GM18520 (cell line): ENCODE data around the gene LARP1.
"Not testable (repeated sequence)": the region's sequence is repeated elsewhere in the genome, so short reads cannot be mapped to it uniquely, and the experiment has no call there.

Experiments used
- ATAC-seq: cut with Tn5 transposase; IDR thresholded peaks from one replicate; pipeline ENCODE4 v1.9.1; 2021; ENCODE audit not compliant: unreplicated experiment

Gene LARP1

DNA sequence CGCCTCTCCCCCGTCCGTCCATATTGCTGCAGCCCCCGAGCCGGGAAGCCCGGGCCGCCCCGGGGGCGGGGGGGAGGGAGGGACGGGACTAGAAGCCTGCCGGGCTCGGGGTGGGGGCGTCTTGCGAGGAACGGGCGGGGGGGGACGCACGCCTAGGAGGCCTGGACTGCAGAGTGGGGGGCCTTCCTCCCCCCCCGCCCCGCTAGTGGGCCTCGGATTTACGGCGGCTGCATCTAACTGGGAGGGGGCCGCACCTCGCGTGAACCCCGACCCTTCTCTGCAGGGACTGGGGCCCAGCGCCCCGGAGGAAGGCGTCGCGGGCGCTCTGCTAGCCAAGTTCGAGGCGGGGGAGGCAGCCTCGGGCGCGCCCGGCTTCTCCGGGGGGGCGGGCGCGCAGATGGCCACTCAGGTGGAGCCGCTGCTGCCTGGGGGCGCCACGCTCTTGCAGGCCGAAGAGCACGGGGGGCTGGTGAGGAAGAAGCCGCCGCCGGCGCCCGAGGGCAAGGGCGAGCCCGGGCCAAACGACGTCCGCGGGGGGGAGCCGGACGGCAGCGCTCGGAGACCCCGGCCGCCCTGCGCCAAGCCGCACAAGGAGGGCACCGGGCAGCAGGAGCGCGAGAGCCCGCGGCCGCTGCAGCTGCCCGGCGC is at the start of gene LARP1:
Gene LARP1 (plus strand): TSS at position 17 of the 648 bp plus-strand sequence. CDS start 381 bp downstream, at position 398.
- no peak for ATAC-seq

DNA sequence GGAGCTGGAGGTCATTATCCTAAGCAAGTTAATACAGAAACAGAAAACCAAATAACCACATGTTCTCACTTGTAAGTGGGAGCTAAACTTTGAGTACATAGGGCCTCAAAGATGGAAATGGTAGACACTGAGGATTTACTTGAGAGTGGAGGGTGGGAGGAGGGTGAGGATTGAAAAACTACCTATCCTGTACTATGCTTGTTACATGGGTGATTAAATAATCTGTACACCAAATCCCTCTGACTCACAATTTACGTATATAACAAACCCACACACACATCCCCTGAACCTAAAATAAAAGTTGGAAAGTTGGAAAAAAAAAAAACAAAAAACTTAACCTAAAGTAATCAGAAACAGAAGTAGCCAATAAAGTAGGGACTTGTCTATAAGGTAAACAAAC is 48.8 kb upstream of the LARP1 start:
- ATAC-seq, result no peak

- no peak for ATAC-seq
Measured at GRCh38 chr5:154707641-154708040, 47.5 kb upstream of the LARP1 start.

GRCh38 chr5:154708207-154708606 is 47.0 kb upstream of the LARP1 start:
- no peak for ATAC-seq

DNA sequence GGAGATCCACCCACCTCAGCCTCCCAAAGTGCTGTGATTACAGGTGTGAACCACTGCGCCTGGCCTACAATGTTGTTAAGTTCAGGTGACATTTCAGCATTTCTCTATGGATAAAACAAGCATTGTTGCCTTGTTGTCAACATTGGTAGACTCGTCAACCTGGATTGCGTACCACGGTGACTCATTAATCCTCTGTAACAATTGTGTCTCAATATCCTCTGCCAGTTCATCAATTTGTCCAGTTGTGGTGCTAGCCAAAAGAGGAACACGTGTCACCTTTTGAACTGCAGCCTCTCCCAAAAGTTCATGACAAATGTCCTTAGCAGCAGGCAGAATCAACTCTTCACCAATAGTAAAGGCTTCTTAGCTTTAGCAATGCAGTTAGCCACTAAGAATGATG is 46.3 kb upstream of the LARP1 start:
- ATAC-seq, result no peak

DNA sequence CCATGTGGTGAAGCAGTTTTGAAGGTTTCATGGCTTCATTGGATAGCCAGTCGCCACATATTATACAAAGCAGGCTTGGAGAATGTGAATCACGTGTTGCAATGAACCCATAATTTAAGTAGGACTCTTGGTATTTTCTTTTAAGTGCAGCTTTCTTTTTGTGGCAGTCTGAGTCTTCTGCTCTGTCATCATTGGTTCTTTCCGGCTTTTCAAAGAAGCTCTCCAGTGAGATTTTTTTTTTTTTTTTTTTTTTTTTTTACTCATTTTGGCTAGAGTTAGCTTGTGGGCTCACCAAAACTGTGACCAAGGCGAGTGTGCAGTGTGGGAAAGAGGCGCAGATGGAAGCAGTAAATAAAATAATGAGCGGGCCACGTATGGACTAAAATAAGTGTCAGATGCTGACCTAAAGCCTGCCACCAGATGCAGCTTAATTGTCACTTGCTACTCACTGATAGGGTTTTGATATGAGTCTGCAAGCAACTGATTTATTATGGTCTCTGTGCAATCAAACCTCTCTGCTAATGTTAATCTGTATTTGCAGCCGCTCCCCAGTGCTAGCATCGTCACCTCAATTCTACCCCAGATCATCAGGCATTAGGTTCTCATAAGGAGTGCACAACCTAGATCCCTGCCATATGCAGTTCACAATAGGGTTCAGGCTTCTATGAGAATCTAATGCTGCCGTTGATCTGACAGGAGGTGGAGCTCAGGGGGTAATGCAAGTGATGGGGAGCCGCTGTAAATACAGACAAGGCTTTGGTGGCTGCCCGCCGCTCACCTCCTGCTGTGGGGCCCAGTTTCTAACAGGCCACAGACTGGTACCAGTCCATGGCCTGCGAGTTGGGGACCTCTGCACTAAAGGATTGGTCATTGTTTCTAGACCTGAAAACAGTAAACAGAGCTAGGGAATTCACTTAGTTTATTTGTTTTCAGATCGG is 45.5 kb upstream of the LARP1 start:
- no peak for ATAC-seq

DNA sequence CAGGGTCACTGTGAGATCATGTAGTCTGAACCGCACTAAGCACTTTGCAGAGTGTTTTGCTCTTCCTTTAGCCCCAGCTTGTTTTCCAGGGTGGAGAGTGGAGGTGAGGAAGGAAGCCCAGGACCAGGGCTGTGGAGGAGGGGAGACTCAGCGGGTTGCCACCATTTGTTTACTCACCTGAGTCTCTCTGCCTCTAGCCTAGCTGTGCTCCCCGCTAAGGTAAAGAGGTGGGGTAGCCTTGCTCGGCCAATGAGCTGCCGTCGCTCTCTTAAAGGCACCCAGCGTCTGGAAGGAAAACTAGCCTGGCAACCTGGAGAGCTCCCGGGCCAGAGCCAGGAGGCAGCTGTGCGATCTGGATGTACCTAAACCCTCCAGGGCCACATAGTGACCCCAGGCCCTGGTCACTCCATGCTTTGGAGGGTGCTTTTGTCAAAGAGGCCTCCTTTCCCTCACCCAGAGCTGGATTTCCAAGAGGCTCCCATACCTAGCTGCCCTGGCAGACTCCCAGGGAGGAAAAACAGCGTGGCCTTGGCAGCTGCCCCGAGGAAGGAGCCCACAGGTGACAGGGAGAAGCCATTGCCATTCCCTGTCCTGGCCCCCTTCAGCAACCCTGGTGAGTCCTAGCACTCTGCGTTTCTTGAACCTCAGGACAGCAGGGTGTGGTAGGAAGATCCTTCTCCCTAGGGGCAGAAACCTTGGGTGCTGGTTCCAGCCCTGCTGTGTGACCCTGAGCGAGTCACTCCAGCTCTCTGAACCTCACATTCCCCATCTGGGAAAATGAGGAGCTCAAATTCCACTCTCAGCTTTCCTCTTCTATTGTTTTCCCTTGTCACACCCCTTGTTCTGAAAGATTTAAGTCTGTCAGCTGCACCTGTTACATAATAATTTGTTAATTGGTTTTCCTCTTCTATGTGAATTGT is 42.4 kb upstream of the LARP1 start:
- no peak for ATAC-seq

DNA sequence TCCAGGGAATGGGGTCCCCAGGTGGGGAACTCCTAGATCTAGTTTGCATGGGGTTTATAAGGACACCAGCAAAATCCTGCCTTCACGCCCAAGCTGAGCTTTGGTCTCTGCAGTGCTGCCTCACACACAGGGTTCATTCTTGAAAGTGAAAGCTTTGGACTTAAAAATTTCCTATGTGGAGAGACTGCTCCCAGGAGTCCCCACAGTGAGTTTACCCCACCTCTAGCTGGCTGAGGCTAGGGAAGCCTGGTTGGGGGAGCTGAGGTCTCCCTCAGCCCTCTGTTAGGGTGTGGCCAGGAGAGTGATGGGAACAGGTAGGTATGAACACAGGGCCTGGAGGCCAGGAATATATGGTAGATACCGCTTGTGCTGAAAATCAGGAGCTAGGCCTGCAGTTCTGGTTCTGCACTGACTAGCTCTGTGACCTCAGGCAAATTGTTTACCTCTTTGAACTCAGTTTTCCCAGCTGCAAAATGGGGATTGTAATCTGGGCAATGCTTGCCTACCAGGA is 41.5 kb upstream of the LARP1 start:
- no peak for ATAC-seq

- ATAC-seq, result peak; percentile 94
Measured at GRCh38 chr5:154714266-154714986, 40.8 kb upstream of the LARP1 start.

GRCh38 chr5:154721481-154722058 is 33.6 kb upstream of the LARP1 start:
- no peak for ATAC-seq

DNA sequence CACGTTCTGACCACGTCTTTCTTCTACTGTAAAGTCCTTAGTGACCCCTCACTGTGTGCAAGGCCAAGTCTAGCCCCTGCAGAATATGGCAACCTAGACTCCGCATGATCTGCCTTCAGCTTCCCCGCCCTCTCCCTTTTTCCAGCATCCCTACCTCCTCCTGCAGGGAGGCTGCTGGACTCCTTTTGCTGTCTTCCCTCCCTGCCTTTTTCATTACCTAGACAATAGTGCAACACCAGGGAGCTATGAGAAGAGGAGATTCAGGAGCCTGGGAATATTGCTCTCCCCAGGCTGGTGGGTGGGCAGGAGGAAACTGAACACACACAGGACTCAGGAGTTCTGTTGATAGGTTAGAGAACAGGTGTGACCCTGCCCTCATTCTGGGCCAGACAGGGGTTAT is 33.1 kb upstream of the LARP1 start:
- ATAC-seq, result no peak

GRCh38 chr5:154722936-154723335 is 32.2 kb upstream of the LARP1 start:
- ATAC-seq, result no peak

DNA sequence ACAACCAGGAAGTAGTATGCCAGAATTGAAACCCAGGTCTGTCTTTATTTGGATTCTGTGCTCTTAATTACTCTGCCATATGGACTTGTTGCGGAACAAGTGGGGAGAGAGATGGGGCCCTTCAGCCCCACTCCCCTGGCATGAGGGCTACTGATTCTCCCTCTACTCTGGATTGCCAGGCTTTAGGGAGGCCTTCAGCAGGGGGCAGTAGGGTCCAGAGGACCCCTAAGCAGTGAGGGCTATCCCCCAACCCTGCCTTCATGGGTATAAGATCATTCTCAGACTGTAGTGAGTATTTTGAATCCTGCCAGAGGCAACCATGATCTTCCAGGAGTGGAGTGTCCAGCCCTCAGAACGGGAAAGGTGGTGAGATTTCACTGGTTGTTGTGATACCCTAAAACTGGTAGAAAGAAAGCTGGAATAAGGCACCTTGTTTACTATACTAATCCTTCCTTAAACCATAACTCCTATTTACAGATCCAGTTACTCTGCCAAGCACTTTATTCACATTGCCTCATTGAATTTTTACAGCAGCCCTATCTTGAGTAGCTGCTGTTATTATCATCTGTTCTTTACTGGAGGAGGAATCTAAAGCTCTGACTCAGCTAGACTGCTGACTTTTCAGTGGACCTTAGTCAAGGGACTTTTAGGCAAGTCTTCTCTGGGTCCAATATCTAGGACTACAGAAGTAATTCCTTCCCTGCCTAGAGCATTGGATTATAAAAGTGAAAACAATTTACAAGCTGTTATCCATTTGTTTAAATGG is 31.3 kb upstream of the LARP1 start:
- ATAC-seq, result no peak

DNA sequence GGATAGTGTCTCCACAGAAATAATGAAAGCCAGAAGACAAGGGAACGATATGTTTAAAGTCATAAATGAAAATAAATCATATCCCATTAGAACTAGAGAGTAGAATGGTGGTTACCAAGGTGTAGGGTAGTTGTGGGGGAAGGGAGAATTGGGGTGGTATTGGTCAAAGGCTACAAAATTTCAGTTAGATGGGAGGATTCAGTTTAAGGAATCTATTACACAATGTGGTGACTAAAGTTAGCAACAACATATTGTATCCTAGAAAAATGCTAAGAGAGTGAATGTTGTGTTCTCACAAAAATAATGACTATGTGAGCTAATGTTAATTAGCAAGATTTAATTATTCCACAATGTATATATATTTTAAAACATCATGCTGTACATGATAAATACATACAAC is 27.8 kb upstream of the LARP1 start:
- ATAC-seq, result no peak

DNA sequence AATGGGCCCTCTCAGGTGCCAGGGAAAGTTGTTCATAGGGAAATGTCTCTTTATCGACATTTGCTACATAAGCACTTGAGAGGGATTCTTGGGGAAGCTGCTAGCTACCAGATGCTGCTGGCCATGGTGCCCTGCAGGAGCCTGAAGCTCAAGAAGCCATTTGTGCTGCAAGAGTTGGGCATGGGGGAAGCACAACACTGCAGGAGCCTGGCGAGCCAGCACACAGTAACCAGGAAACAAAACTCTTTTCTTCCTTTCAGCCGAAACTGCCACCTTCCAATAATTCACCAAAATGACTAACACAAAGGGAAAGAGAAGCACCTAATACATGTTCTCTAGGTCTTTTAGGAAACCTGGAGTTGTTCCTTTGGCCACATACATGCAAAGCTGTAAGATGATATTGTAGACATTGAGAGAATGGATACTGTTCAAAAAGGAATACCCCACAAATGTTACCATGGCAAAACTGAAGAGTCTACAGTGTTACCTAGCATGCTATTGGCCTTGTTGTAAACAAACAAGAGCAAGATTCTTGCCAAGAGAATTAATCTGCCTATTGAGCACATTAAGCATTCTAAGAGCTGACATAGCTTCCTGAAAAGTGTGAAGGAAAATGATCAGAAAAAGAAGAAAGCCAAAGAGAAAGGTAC is 26.1 kb upstream of the LARP1 start:
- ATAC-seq, result no peak

- ATAC-seq, result no peak
Measured at GRCh38 chr5:154729613-154730012, 25.6 kb upstream of the LARP1 start.

DNA sequence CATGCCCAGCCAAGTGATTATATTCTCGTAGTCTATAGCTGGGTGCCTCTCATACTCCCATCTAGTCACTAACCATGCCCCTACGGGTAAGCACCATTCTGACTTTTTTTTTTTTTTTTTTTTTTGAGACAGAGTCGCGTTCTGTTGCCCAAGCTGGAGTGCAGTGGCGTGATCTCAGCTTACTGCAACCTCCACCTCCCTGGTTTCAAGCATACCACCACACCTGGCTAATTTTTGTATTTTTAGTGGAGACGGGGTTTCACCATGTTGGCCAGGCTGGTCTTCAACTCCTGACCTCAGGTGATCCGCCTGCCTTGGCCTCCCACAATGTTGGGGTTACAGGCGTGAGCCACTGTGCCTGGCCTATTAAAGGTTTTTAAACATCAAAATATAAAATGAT is 24.4 kb upstream of the LARP1 start:
- not testable (repeated sequence) for ATAC-seq

DNA sequence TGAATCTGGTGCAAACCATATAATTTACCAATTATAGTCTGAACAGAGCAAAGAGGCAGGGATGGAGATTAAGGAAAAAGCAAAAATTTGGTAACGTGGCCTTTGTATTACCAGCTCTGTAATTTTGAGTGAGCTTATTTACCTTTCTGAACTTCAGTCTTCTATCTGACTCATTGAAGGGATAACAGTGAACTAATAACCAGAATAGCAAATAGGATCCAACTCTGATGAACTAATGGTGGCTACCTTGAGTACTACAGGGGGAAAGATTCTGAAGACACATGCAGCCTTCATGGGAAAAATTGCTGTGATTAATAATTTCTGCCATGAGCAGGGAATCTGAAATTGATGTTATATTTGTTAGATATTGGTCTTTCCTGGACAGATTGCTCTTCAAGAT is 23.0 kb upstream of the LARP1 start:
- ATAC-seq, result no peak
